Brain microvascular endothelial cell (primary cell): ENCODE data around the gene PDXK.

Experiments used
- DNase-seq: peaks from one replicate; pipeline ENCODE4 v3.0.0-alpha.2; 2020
- H3K27ac ChIP-seq: fragments of 250-450 bp; sonication (Bioruptor Pico); 2 replicates; pipeline ENCODE4 v1.5.1; 2020; ENCODE audit warnings: mild to moderate bottlenecking, moderate library complexity
- H3K27me3 ChIP-seq: fragments of 250-450 bp; sonication (Bioruptor Pico); replicated peaks from 2 replicates; pipeline ENCODE4 v1.5.1; 2020; ENCODE audit warnings: mild to moderate bottlenecking
- H3K36me3 ChIP-seq: fragments of 250-450 bp; sonication (Bioruptor Pico); replicated peaks from 2 replicates; pipeline ENCODE4 v1.5.1; 2020; ENCODE audit warnings: mild to moderate bottlenecking
- H3K4me3 ChIP-seq: 2 replicates; pipeline ENCODE4 v1.5.1; 2011; ENCODE audit warnings: low read depth, mild to moderate bottlenecking, control low read depth, low read length, moderate library complexity
- CTCF ChIP-seq: IDR thresholded peaks from 2 replicates; pipeline ENCODE4 v1.5.1; 2011; ENCODE audit warnings: low read depth, mild to moderate bottlenecking, moderate library complexity, low read length, control low read depth, inconsistent platforms; ENCODE audit errors: missing control alignments
- in situ Hi-C: cut with HindIII; loops from 2 replicates; pipeline ENCODE4 v1.10.0; 2017; ENCODE audit warnings: low sequenced_read_pairs, low pct_ligation_motif_present

The PDXK gene

GRCh38 chr21:43701936-43702784 lies 16.8 kb upstream of the PDXK start:
- no peak for TF ChIP-seq CTCF
- H3K36me3 ChIP-seq, result no peaks in the 10 kb centered on the region
- H3K27ac ChIP-seq, result peak overlapping the region; percentile 39
- no peak for DNase-seq
- no peak overlapping the region for H3K4me3 ChIP-seq
- in situ Hi-C loops, result no loop called here
- no peaks in the 10 kb centered on the region for H3K27me3 ChIP-seq

GRCh38 chr21:43702785-43703034 lies 16.2 kb upstream of the PDXK start:
- TF ChIP-seq CTCF, result no peak

GRCh38 chr21:43703035-43703880 lies 15.7 kb upstream of the PDXK start:
- H3K27ac ChIP-seq, result peak overlapping the region; percentile 39
- peak; percentile 69 for DNase-seq
- TF ChIP-seq CTCF, result no peak
- in situ Hi-C loops, result no loop called here
- no peaks in the 10 kb centered on the region for H3K36me3 ChIP-seq
- no peaks in the 10 kb centered on the region for H3K27me3 ChIP-seq
- peak overlapping the region; percentile 15 for H3K4me3 ChIP-seq

More at GRCh38 chr21:43702785-43703034, 16.2 kb upstream of the PDXK start:
- DNase-seq, result peak; percentile 49
- Histone ChIP-seq H3K27me3 (no peaks in the 10 kb centered on the region), H3K4me3 (peak overlapping the region; percentile 15), H3K36me3 (no peaks in the 10 kb centered on the region), H3K27ac (peak overlapping the region; percentile 39)
- in situ Hi-C loops, result no loop called here

- H3K36me3 ChIP-seq, result no peaks in the 10 kb centered on the region
- H3K27ac ChIP-seq, result no peak overlapping the region
- no peaks in the 10 kb centered on the region for H3K27me3 ChIP-seq
- TF ChIP-seq CTCF, result no peak
- no peak overlapping the region for H3K4me3 ChIP-seq
- in situ Hi-C loops, result no loop called here
- DNase-seq, result no peak
Observed at GRCh38 chr21:43707462-43707861, 11.5 kb upstream of the PDXK start.

GRCh38 chr21:43708745-43709381 lies 10.1 kb upstream of the PDXK start:
- no peak for TF ChIP-seq CTCF
- no peak overlapping the region for H3K27ac ChIP-seq
- no peaks in the 10 kb centered on the region for H3K27me3 ChIP-seq
- no peak overlapping the region for H3K4me3 ChIP-seq
- DNase-seq, result no peak
- no peaks in the 10 kb centered on the region for H3K36me3 ChIP-seq
- in situ Hi-C loops, result no loop called here
